ACC112 (cell line): ENCODE results near the gene PDP2.
"Not testable (repeated sequence)": the region's sequence is repeated elsewhere in the genome, so short reads cannot be mapped to it uniquely, and the experiment has no call there.

ENCODE experiments used
- H2AFZ ChIP-seq: fragments of 200-600 bp; sonication (generic); one replicate; pipeline ENCODE4 v1.6.0; 2017; ENCODE audit warnings: antibody characterized with exemption, low read length; ENCODE audit not compliant: unreplicated experiment
- H3K27ac ChIP-seq: fragments of 200-600 bp; sonication (generic); 2 replicates; pipeline ENCODE4 v1.5.1; 2014; ENCODE audit warnings: low read depth, mild to moderate bottlenecking, antibody characterized with exemption, low read length, moderate library complexity
- H3K27me3 ChIP-seq: fragments of 200-600 bp; sonication (generic); 2 replicates; pipeline ENCODE4 v1.6.1; 2014; ENCODE audit warnings: mild to moderate bottlenecking, antibody characterized with exemption, low read length, moderate library complexity, mixed read lengths; ENCODE audit not compliant: insufficient read depth
- H3K36me3 ChIP-seq: fragments of 200-600 bp; sonication (generic); 2 replicates; pipeline ENCODE4 v1.6.1; 2016; ENCODE audit warnings: mild to moderate bottlenecking, antibody characterized with exemption, low read length, moderate library complexity, mixed read lengths; ENCODE audit not compliant: insufficient read depth
- H3K4me1 ChIP-seq: fragments of 200-600 bp; sonication (generic); one replicate; pipeline ENCODE4 v1.6.1; 2016; ENCODE audit warnings: low read length, mixed read lengths; ENCODE audit not compliant: insufficient read depth, unreplicated experiment, control insufficient read depth
- H3K4me3 ChIP-seq: fragments of 200-600 bp; sonication (generic); 2 replicates; pipeline ENCODE4 v1.5.1; 2014; ENCODE audit warnings: mild to moderate bottlenecking, low read depth, low read length
- H3K79me2 ChIP-seq: fragments of 200-600 bp; sonication (generic); one replicate; pipeline ENCODE4 v1.6.0; 2016; ENCODE audit warnings: low read length; ENCODE audit not compliant: control insufficient read depth, unreplicated experiment, insufficient read depth

The PDP2 gene

DNA sequence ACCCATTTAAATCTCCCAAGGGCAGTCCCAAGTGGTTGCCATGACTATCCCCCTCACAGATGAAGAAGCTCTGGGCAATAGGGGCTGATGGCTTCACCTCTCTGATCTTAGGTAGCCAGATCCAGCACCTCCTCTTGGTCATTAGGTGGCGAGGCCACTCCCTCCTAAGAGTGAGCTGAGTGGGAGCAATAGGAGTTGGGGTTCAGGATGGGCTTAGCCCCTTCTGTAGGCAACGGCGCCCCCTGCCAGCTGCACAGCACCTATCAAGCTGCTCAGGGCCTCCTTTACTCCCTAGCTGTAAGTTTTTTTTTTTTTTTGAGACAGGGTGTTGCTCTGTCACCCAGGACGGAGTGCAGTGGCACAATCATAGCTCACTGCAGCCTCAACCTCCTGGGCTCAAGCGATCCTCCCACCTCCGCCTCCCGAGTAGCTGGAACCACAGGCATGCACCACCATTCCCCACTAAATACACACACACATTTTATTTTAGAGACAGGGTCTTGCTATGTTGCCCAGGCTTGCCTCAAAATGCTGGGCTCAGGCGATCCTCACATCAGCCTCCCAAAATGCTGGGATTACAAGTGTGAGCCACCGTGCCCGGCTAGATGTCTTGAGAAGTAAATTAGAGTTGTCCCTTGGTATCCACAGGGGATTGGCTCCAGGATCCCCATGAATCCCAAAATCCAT is 48.5 kb downstream of the PDP2 start:
- Histone ChIP-seq H2AFZ (no peak overlapping the region), H3K4me1 (peaks cover 34% of the 10 kb centered on the region), H3K36me3 (no peaks in the 10 kb centered on the region), H3K27ac (peak overlapping the region; percentile 61; the same call in 1 of the 2 replicates), H3K27me3 (peaks cover 14% of the 10 kb centered on the region), H3K79me2 (peaks cover 2% of the 10 kb centered on the region), H3K4me3 (no peak overlapping the region)

GRCh38 chr16:66930189-66930588 is 49.9 kb downstream of the PDP2 start:
- Histone ChIP-seq H3K27me3 (peaks cover 9% of the 10 kb centered on the region; the same call in 1 of the 2 replicates), H2AFZ (no peak overlapping the region), H3K36me3 (no peaks in the 10 kb centered on the region), H3K4me3 (no peak overlapping the region), H3K4me1 (peaks cover 32% of the 10 kb centered on the region), H3K27ac (peak overlapping the region; percentile 29; the same call in 1 of the 2 replicates), H3K79me2 (peaks cover 5% of the 10 kb centered on the region)

DNA sequence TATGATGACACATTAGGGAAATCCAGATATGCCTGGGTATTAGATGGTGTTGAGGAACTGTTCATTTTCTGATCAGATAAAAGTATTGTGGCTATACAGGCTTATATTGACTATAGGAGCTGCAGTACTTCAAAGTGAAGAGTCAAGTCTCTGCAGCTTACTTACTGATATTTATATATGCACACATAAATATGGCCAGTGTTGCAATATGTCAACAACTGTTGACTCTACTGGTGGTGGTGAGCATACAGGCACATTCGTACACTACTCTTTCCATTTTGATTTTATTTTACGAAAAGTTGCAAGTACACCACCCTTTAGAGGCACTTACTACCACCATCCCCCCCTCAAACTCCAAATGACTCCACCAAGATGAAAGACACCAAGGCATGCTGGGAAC is 51.4 kb downstream of the PDP2 start:
- Histone ChIP-seq H3K36me3 (no peaks in the 10 kb centered on the region), H3K27me3 (no peaks in the 10 kb centered on the region), H3K4me3 (no peak overlapping the region), H2AFZ (no peak overlapping the region), H3K79me2 (peaks cover 18% of the 10 kb centered on the region), H3K4me1 (peaks cover 29% of the 10 kb centered on the region), H3K27ac (no peak overlapping the region)

GRCh38 chr16:66932076-66932475 is 51.8 kb downstream of the PDP2 start:
- H3K27ac ChIP-seq: no peak overlapping the region
- peaks cover 18% of the 10 kb centered on the region for H3K79me2 ChIP-seq
- no peak overlapping the region for H2AFZ ChIP-seq
- H3K27me3 ChIP-seq: no peaks in the 10 kb centered on the region
- peaks cover 26% of the 10 kb centered on the region for H3K4me1 ChIP-seq
- no peak overlapping the region for H3K4me3 ChIP-seq
- H3K36me3 ChIP-seq: no peaks in the 10 kb centered on the region

GRCh38 chr16:66933776-66934137 is 53.4 kb downstream of the PDP2 start:
- Histone ChIP-seq H2AFZ (peak overlapping the region; percentile 55), H3K27ac (peak overlapping the region; percentile 24; the same call in 1 of the 2 replicates), H3K27me3 (no peaks in the 10 kb centered on the region), H3K4me1 (peaks cover 10% of the 10 kb centered on the region), H3K36me3 (no peaks in the 10 kb centered on the region), H3K4me3 (peak overlapping the region; percentile 98), H3K79me2 (peaks cover 18% of the 10 kb centered on the region)

DNA sequence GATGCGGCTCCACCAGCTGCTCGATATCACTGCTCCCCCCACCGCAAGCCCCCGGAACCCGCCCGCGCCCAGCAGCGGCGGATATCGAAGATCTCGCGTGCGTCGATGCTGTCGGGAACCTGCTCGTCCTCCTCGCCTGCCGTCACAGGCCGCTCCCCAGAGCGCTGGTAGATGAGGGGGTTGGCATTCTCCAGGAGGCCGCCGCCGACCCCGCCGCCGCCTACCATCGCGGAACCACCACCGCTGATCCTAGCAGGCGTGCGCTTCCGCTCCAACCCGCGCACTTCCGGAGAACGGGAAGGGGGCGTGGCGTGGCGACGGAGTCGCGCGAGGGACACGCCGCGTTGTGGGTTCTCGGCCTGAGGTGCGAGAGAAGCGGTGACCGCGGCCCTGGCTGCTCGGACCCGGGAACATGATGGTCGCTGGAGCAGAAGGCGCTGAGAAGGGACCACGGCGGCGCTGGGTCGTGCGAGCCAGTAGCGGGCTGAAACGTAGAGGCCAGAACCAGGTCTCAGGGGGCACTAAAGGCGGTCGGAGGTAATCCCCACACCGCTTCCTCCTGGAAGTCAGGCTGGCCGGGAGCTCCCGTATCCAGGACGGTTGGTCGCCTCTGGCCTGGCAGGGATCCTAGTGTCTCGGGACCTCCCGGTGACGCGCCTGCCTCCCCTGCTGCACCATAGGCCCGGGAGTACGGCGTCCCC is 54.0 kb downstream of the PDP2 start, which contains the start of gene CIAO2B:
Gene CIAO2B (minus strand): TSS at position 265 of the 701 bp plus-strand sequence. CDS start 38 bp downstream, at position 227.
- Histone ChIP-seq H3K36me3 (no peaks in the 10 kb centered on the region), H3K4me3 (peak within 1 kb of the TSS; percentile 98), H2AFZ (peak within 1 kb of the TSS; percentile 78), H3K27ac (peak within 1 kb of the TSS; percentile 44; the same call in 1 of the 2 replicates), H3K4me1 (peaks cover 10% of the 10 kb centered on the region), H3K27me3 (no peaks in the 10 kb centered on the region), H3K79me2 (peaks cover 18% of the 10 kb centered on the region)

- H3K27me3 ChIP-seq, H3K36me3 ChIP-seq: not testable (repeated sequence)
- H3K27ac ChIP-seq: peak overlapping the region; percentile 44; the same call in 1 of the 2 replicates
- H2AFZ ChIP-seq: peak overlapping the region; percentile 78
- H3K4me1 ChIP-seq: peaks cover 10% of the 10 kb centered on the region
- H3K4me3 ChIP-seq: peak overlapping the region; percentile 98
- peaks cover 18% of the 10 kb centered on the region for H3K79me2 ChIP-seq
These were observed 54.6 kb downstream of the PDP2 start for GRCh38 chr16:66934839-66935313.

- peak within 1 kb of the TSS; percentile 98 for H3K4me3 ChIP-seq
- H2AFZ ChIP-seq: peak within 1 kb of the TSS; percentile 78
- no peaks in the 10 kb centered on the region for H3K36me3 ChIP-seq
- peak within 1 kb of the TSS; percentile 44; the same call in 1 of the 2 replicates for H3K27ac ChIP-seq
- peaks cover 18% of the 10 kb centered on the region for H3K79me2 ChIP-seq
- H3K4me1 ChIP-seq: peaks cover 10% of the 10 kb centered on the region
- no peaks in the 10 kb centered on the region for H3K27me3 ChIP-seq
These were observed 55.1 kb downstream of the PDP2 start, which contains the start of gene CES2 for GRCh38 chr16:66935314-66936011. CES2 (plus strand) TSS chr16:66935516; CDS start chr16:66935636, 120 bp downstream.

- no peaks in the 10 kb centered on the region for H3K36me3 ChIP-seq
- peak overlapping the region; percentile 98 for H3K4me3 ChIP-seq
- H3K79me2 ChIP-seq: peaks cover 18% of the 10 kb centered on the region
- no peak overlapping the region for H3K27ac ChIP-seq
- no peaks in the 10 kb centered on the region for H3K27me3 ChIP-seq
- H3K4me1 ChIP-seq: peaks cover 10% of the 10 kb centered on the region
- no peak overlapping the region for H2AFZ ChIP-seq
These were observed 56.1 kb downstream of the PDP2 start for GRCh38 chr16:66936462-66936861.

GRCh38 chr16:66936889-66937554 is 56.7 kb downstream of the PDP2 start:
- Histone ChIP-seq H3K36me3 (no peaks in the 10 kb centered on the region; the same call in 1 of the 2 replicates), H3K79me2 (peaks cover 18% of the 10 kb centered on the region), H2AFZ (no peak overlapping the region), H3K27ac (no peak overlapping the region), H3K4me3 (no peak overlapping the region; the same call in 1 of the 2 replicates), H3K4me1 (peaks cover 10% of the 10 kb centered on the region), H3K27me3 (no peaks in the 10 kb centered on the region)
